GM21576 (cell line): Measurements from ENCODE around the gene PRAMEF7.
"Not testable (repeated sequence)": the region's sequence is repeated elsewhere in the genome, so short reads cannot be mapped to it uniquely, and the experiment has no call there.

ENCODE experiments used
- ATAC-seq: cut with Tn5 transposase; IDR thresholded peaks from one replicate; pipeline ENCODE4 v1.9.1; 2021; ENCODE audit warnings: mild to moderate bottlenecking, moderate library complexity; ENCODE audit not compliant: unreplicated experiment

The PRAMEF7 gene

DNA sequence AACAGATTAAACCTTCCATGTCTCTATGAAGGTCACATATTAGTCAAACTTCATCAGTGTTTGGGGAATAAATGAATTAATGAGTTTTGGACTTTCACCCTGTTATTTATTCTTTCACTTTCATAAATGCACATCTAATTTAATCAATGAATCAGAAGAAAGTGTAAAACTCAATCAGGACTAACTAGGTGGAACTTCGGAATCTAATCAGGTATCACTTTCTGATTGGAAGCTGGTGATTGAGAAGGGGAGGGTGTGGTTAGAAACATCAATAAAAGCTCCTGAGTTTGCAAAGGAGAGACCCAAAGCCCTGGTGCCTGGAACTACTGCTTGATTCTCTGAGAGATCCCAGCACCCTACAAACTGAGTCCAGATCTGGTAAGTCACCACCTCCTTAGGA is at the start of gene PRAMEF7:
PRAMEF7 (plus strand) TSS at position 301 of the 400 bp plus-strand sequence. CDS start 1,083 bp downstream, outside the sequence.
- ATAC-seq: not testable (repeated sequence)

DNA sequence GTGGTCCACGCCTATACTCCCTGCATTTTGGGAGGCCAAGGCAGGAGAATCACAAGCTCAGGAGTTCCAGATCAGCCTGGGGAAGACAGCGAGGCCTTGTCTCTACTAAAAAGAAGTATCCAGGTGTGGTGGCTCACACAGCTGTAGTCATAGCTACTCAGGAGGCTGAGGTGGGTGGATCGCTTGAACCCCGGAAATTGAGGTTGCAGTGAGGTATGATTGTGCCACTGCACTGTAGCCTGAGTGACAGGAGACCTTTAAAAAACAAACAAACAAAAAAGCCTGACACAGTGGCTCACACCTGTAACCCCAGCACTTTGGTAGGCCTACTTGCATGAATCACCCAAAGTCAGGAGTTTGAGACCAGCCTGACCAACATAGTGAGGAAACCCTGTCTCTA is 38.0 kb upstream of the PRAMEF7 start:
- not testable (repeated sequence) for ATAC-seq

DNA sequence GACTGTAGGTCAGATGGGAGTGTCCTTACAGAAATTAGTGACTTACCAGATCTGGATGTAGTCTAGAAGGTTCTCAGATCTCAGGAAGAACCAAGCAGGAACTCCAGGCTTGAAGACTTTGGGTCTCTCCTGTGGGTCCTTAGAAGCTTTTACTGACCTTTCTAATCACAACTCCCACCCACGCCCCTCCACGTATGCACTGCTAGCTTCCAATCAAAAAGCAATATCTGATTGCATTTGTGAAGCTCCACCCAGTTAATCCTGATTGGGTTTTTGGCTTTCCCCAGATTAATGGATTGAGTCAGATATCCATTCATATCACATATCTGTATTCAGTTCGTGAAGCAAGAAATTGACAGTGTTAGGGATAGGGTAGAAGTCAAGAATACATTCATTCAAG is 30.3 kb upstream of the PRAMEF7 start, which contains the start of gene PRAMEF4:
PRAMEF4 (minus strand) TSS at position 101 of the 400 bp plus-strand sequence. CDS start 2,807 bp downstream, outside the sequence.
- ATAC-seq: not testable (repeated sequence)

DNA sequence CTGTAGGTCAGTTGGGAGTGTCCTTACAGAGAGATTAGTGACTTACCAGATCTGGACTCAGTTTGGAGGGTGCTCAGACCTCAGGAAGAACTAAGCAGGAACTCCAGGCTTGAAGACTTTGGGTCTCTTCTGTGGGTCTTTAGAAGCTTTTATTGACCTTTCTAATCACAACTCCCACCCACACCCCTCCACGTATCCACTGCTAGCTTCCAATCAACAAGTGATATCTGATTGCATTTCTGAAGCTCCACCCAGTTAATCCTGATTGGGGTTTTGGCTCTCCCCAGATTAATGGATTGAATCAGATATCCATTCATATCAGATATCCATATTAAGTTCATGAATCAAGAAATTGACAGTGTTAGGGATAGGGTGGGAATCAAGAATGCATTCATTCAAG is 18.2 kb upstream of the PRAMEF7 start, which contains the start of gene PRAMEF10:
PRAMEF10 (minus strand) TSS at position 101 of the 400 bp plus-strand sequence. CDS start 2,423 bp downstream, outside the sequence.
- ATAC-seq: not testable (repeated sequence)

DNA sequence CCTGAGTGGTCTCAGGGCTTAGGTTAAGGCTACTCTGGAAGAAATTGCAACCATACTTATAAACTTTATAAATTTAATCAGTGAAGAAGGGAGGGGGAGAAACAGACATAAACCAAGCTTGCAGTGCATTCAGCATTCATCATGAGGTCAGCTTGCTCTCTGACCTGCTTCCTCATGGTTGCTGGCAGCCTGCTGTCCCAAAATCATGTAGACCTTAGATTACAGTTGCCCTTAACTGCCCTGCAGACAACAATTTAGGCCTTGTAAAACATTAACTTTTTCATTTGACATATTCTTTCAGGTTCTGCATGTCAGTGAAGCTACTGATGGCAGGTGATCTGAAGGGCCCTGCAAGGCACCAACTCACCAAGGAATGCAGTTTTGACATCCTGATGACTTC is 17.2 kb upstream of the PRAMEF7 start:
- not testable (repeated sequence) for ATAC-seq

DNA sequence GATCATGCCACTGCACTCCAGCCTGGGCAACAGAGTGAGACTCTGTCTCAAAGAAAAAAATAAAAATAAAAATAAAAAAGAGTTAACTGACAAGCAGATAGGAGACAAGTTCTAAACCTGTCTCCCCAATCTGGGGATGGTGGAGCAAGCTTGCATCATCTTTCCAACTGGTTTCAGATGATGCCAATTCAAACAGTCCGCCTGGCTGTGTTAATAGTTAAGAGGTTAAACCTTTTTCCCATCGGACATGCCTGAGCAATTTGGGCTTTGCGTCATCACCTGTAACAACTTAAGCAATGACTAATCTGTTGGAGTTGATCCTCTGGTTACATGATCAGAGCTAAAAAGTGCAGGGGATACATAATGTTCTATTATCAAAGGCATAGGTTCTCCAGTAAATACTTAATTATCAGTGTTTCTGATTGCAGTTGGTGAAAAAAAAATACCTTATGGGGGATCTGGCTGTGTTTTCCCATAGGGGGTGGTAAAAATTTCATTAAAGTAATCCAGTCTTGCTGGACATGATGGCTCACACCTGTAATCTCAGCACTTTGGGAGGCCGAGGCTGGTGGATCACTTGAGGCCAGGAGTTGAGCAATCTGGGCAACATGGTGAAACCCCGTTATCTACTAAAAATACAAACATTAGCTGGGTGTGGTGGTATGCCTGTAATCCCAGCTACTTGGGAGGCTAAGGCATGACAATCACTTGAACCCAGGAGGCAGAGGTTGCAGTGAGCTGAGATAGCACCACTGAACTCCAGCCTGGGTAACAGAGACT is 12.4 kb upstream of the PRAMEF7 start:
- ATAC-seq: not testable (repeated sequence)

DNA sequence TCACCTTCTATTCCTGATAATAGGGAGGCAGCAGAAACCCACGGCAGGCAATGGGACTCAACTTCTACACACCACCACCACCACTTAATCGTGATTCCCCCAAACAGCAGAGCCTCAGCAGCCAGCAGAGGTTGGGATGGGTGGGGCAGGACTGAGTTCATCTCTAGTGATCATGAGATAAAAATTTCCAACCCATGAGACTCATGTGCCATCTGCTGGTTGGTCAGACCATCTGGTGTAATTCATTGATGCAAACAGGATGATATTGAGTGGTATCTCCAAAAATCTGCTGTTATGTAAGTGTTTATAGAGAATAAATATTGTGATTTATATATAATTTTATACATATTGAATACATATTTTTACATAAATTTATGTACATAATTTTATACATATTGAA is 5.3 kb downstream of the PRAMEF7 start:
- ATAC-seq: not testable (repeated sequence)

DNA sequence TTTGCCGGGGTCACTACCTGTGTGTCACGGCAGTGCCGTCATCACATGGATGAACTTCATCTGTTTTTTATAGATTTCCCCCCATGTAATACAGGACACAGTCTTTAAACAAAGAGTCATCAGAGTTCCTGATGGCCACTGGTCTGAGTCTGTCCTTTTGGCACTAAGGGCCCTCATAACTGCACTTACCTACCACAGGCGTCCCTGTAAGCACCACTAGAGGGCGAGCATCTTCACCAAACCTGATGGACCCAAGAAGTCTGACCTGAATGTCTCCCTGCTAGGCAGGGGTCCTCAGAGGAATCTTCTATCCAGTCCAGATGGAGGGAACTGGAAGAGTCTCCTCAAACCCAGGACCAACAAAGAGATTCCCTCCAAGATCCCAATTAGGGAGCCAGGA is 8.0 kb downstream of the PRAMEF7 start:
- ATAC-seq: not testable (repeated sequence)

DNA sequence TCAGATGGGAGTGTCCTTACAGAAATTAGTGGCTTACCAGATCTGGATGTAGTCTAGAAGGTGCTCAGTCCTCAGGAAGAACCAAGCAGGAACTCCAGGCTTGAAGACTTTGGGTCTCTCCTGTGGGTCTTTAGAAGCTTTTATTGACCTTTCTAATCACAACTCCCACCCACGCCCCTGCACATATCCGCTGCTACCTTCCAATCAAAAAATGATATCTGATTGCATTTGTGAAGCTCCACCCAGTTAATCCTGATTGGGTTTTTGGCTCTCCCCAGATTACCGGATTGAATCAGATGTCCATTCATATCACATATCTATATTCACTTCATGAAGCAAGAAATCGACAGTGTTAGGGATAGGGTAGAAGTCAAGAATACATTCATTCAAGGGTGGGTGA is 31.1 kb downstream of the PRAMEF7 start, which contains the start of gene PRAMEF6:
PRAMEF6 (minus strand) TSS at position 101 of the 400 bp plus-strand sequence. CDS start 5,062 bp downstream, outside the sequence.
- ATAC-seq: not testable (repeated sequence)
